Lung (tissue), 12 donors: ENCODE measurements around the gene MATK. TPM values are rescaled to one million over a fixed set of nuclear protein-coding genes. Genes with fewer than 3 reads are reported as not detected.
"Not testable (repeated sequence)": the region's sequence is repeated elsewhere in the genome, so short reads cannot be mapped to it uniquely, and the experiment has no call there.

Experiments used
- ATAC-seq: fragments of 200-7000 bp; cut with Tn5 transposase; one replicate; pipeline ENCODE4 v1.9.1; 2020; ENCODE audit warnings: moderate number of reproducible peaks; ENCODE audit not compliant: insufficient read depth, low FRiP score
- DNase-seq, 3 donors: peaks; one replicate each; pipeline ENCODE4 v3.0.0-alpha.2; 2013 to 2017
- H3K27ac ChIP-seq, 2 donors: one replicate each; pipeline ENCODE4 v1.5.1; 2013; ENCODE audit warnings: mild to moderate bottlenecking in 2 of 2, moderate library complexity in 2 of 2, control low read depth in 1 of 2, inconsistent platforms in 1 of 2, low read depth in 1 of 2, low read length in 1 of 2
- H3K27me3 ChIP-seq, 3 donors: one replicate each; pipeline ENCODE4 v1.5.1; 2013; ENCODE audit warnings: low read length in 2 of 3; ENCODE audit not compliant: control insufficient read depth in 3 of 3, insufficient read depth in 3 of 3
- H3K36me3 ChIP-seq, 4 donors: one replicate each; pipeline ENCODE4 v1.5.1; 2013; ENCODE audit warnings: low read length in 4 of 4, mild to moderate bottlenecking in 1 of 4, moderate library complexity in 1 of 4; ENCODE audit not compliant: control insufficient read depth in 4 of 4, insufficient read depth in 4 of 4
- H3K4me1 ChIP-seq, 5 donors: one replicate each; pipeline ENCODE4 v1.5.1; 2013; ENCODE audit warnings: low read length in 5 of 5, mild to moderate bottlenecking in 2 of 5, moderate library complexity in 1 of 5; ENCODE audit not compliant: control insufficient read depth in 5 of 5, insufficient read depth in 5 of 5
- H3K4me3 ChIP-seq: one replicate; pipeline ENCODE4 v1.5.1; 2013; ENCODE audit warnings: mild to moderate bottlenecking, control low read depth, moderate library complexity
- H3K9ac ChIP-seq, 2 donors: one replicate each; pipeline ENCODE4 v1.5.1; 2013; ENCODE audit warnings: low read length in 2 of 2, control low read depth in 1 of 2; ENCODE audit not compliant: insufficient read depth in 1 of 2
- H3K9me3 ChIP-seq, 4 donors: one replicate each; pipeline ENCODE4 v1.5.1; 2013; ENCODE audit warnings: low read length in 3 of 4, mild to moderate bottlenecking in 1 of 4, moderate library complexity in 1 of 4; ENCODE audit not compliant: control insufficient read depth in 4 of 4, insufficient read depth in 3 of 4
- CTCF ChIP-seq: IDR thresholded peaks from 2 replicates; pipeline ENCODE4 v1.5.1; 2012; ENCODE audit warnings: mild to moderate bottlenecking; ENCODE audit errors: control extremely low read depth, extremely low read depth
- WGBS, 2 donors: extraction: QIAGEN DNeasy Blood & Tissue Kit; methylation state at CpG; one replicate each; pipeline ENCODE4 v1.1.7; 2013; 5-methylcytosine and 5-hydroxymethylcytosine counted together
- polyA plus RNA-seq, 2 donors: library from polyadenylated mRNA; stranded (reverse); fragments of 200-250 nt; gene quantifications; one replicate each; pipeline ENCODE4 v1.2.1, GENCODE V29; 2013
- total RNA-seq, 2 donors: library from RNA; depleted of rRNA in 1 of 2; stranded (reverse); fragments of >200 nt in 1 of 2; gene quantifications; one replicate each; pipeline ENCODE4 v1.2.1, GENCODE V29; 2014 to 2021
- donor health status: control.
- donor health status: control.
- donor health status: Bipolar disorder and iron deficiency.
- donor health status: healthy.
- donor health status: DM: yes; HTN: yes; CAD: no.

The MATK gene
- total and polyA plus RNA-seq, 4 donors: 3.8 to 20.0 (median 6.3) TPM

GRCh38 chr19:3761382-3762129 is 24.6 kb downstream of the MATK start, which contains the start of gene APBA3:
TSS of gene APBA3 (minus strand) at chr19:3761692. CDS start at chr19:3760264, 1,428 bp downstream.
- ATAC-seq: peak; percentile 49
- no peaks in the 10 kb centered on the region for H3K27me3 ChIP-seq
- H3K36me3 ChIP-seq: peaks cover 0 to 17% (median 3%) of the 10 kb centered on the region in 4 donors
- DNase-seq: peak; percentile 88 to 92 (median 90)
- H3K4me3 ChIP-seq: peak within 1 kb of the TSS; percentile 90
- H3K9me3 ChIP-seq: no peaks in the 10 kb centered on the region
- WGBS, 2 donors: 3% methylated on average over 45 of the region's 45 CpGs
- H3K27ac ChIP-seq: peak within 1 kb of the TSS; percentile 93 to 96
- peak; percentile 68 for TF ChIP-seq CTCF
- H3K9ac ChIP-seq: peak within 1 kb of the TSS; percentile 88 to 95
- peaks cover 0 to 10% (median 4%) of the 10 kb centered on the region in 5 donors for H3K4me1 ChIP-seq

DNA sequence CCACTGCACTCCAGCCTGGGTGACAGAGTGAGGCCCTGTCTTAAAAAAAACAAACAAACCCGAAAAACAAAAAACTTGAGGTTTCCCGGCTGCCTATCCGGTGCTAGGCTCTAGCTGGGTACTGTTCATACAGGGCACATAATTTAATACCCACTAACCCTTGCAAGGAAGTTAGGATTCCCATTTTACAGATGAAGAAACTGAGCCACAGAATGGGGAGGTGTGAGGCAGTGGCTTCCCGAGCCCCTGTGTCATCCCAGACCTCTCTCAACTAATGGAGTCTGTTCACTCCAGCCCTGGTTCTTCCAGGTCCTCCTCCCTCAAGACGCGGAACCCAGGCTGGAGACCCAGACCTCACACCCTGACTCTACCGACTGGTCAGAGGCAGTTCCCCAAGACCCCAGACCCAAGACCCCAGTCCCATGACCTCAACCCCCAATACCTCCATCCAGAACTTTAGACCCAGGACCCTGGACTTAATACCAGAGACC is 25.3 kb downstream of the MATK start:
- H3K4me1 ChIP-seq: peaks cover 0 to 10% (median 4%) of the 10 kb centered on the region in 5 donors
- no peak for ATAC-seq
- peak overlapping the region; percentile 80 to 84 for H3K27ac ChIP-seq
- TF ChIP-seq CTCF: no peak
- 26 to 40% methylated on average over 7 of the region's 7 CpGs for WGBS, 2 donors
- no peaks in the 10 kb centered on the region for H3K27me3 ChIP-seq
- peak overlapping the region; percentile 90 for H3K4me3 ChIP-seq
- no peak for DNase-seq
- no peaks in the 10 kb centered on the region for H3K9me3 ChIP-seq
- H3K9ac ChIP-seq: peak overlapping the region; percentile 88 to 95
- H3K36me3 ChIP-seq: peaks cover 0 to 14% (median 3%) of the 10 kb centered on the region in 4 donors

DNA sequence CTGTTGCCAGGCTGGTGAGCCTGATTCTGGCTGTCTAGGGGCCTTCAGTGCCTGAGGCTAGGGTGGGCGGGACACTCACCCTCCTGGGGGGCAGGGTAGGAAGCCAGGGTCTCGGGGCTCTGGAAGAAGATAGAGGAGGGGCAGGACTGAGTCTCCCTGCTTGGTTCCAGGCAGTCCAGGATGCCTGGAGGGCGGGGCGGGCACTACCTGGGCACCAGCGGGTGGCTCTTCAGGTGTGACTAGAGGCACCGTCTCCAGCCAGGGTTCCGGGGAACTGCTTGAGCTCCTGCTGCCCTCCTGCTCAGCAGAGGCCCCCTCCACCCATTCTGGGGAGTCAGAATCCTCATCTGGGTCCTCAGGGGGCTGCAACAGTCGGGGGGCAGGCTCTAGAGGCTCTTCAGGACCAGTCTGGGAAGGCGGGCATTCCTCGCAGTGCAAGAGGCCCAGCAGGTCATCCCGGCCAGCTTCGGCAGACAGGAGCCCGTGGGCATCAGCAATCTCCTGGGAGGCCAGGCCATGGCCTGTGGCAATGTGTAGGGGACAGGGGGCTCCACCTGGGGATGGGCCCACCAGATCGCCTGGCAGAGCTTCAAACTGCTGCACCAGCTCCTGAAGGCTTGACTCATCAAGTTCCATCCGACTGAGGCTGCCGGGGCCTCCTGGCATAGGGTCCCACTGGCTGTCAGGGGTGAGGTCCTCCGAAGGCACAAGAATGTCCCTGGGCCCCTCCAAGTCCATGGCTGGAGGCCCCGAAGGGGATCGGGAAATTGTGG is 26.5 kb downstream of the MATK start:
- H3K4me1 ChIP-seq: peaks cover 0 to 10% (median 4%) of the 10 kb centered on the region in 5 donors
- no peaks in the 10 kb centered on the region for H3K9me3 ChIP-seq
- no peak for TF ChIP-seq CTCF
- no peak overlapping the region for H3K9ac ChIP-seq
- no peaks in the 10 kb centered on the region for H3K27me3 ChIP-seq
- no peak overlapping the region for H3K27ac ChIP-seq
- WGBS, 2 donors: 91 to 94% methylated on average over 19 of the region's 19 CpGs
- ATAC-seq (no peak), DNase-seq (no peak)
- no peak overlapping the region for H3K4me3 ChIP-seq
- peaks cover 0 to 11% (median 3%) of the 10 kb centered on the region in 4 donors for H3K36me3 ChIP-seq

DNA sequence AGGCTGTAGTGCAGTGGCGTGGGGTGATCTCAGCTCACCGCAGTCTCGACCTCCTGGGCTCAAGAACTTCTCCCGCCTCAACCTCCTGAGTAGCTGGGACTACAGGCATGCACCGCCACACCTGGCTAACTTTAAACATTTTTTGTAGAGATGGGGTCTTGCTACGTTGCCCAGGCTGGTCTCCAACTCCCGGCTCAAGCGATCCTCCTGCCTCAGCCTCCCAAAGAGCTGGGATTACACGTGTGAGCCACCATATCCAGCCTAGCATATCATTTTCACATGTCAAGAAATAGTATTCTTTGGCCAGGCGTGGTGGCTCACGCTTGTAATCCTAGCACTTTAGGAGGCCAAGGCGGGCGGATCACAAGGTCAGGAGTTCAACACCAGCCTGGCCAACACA is 27.9 kb downstream of the MATK start:
- WGBS, 2 donors: 98% methylated on average over 13 of the region's 13 CpGs
- not testable (repeated sequence) for ATAC-seq

GRCh38 chr19:3757705-3758104 is 28.5 kb downstream of the MATK start:
- H3K27ac ChIP-seq: not testable (repeated sequence)

More for the DNA sequence above, 27.9 kb downstream of the MATK start:
- H3K36me3 ChIP-seq: peaks cover 0 to 17% (median 3%) of the 10 kb centered on the region in 4 donors
- H3K9ac ChIP-seq, H3K27ac ChIP-seq, H3K4me1 ChIP-seq, H3K4me3 ChIP-seq, DNase-seq, H3K27me3 ChIP-seq, H3K9me3 ChIP-seq: not testable (repeated sequence)

More at GRCh38 chr19:3757705-3758104, 28.5 kb downstream of the MATK start:
- not testable (repeated sequence) for H3K9me3 ChIP-seq, ATAC-seq, H3K4me1 ChIP-seq, H3K27me3 ChIP-seq, DNase-seq, H3K9ac ChIP-seq, H3K4me3 ChIP-seq
- peaks cover 0 to 22% (median 3%) of the 10 kb centered on the region in 4 donors for H3K36me3 ChIP-seq
- 96 to 98% methylated on average over 7 of the region's 7 CpGs for WGBS, 2 donors
